Spleen (tissue), 7 donors: ENCODE results near the gene TCEANC.

ENCODE experiments used
- CTCF ChIP-seq, 11 experiments: fragments of 200-600 bp in 7 of 11; fragments of 450-650 bp in 4 of 11; sonication (generic) in 4 of 11; IDR thresholded peaks in 8 of 11; conservative IDR thresholded peaks in 3 of 11; 1 replicate in 7 of 11; 2 replicates in 4 of 11; pipeline versions ENCODE4 v1.4.0 to v1.8.0; 2016 to 2021; ENCODE audit warnings: antibody characterized with exemption in 11 of 11, inconsistent platforms in 4 of 11, mild to moderate bottlenecking in 1 of 11
- POLR2A ChIP-seq, 3 donors: fragments of 450-650 bp; IDR thresholded peaks; one replicate each; pipeline ENCODE4 v1.5.1; 2017; ENCODE audit warnings: antibody characterized with exemption in 3 of 3, mild to moderate bottlenecking in 1 of 3
- POLR2AphosphoS5 ChIP-seq, 3 donors: sonication (generic); formaldehyde crosslinking; IDR thresholded peaks; one replicate each; pipeline ENCODE4 v1.5.1; 2017; ENCODE audit warnings: antibody characterized with exemption in 3 of 3
- donor health status: DM: no; HTN: no; CAD: no; lungs with moderate emphysema.
- donor health status: DM: no; HTN: no; CAD: no.
- donor health status: DM: no; HTN: no; CAD: no.

GRCh38 chrX:13666836-13667235 is 13.9 kb downstream of the TCEANC start:
- TF ChIP-seq POLR2AphosphoS5 (IDR thresholded peaks at IDR 0.05) = no peak
- TF ChIP-seq CTCF (IDR thresholded peaks at IDR 0.05 in 8 of 11, conservative IDR thresholded peaks at IDR 0.05 in 3 of 11) = no peak
- no peak for TF ChIP-seq POLR2A (IDR thresholded peaks at IDR 0.05)
